Brain microvascular endothelial cell (primary cell): ENCODE data around the gene GRAMD1B.

ENCODE experiments used
- DNase-seq: peaks from one replicate; pipeline ENCODE4 v3.0.0-alpha.2; 2020
- H3K27ac ChIP-seq: fragments of 250-450 bp; sonication (Bioruptor Pico); 2 replicates; pipeline ENCODE4 v1.5.1; 2020; ENCODE audit warnings: mild to moderate bottlenecking, moderate library complexity
- H3K27me3 ChIP-seq: fragments of 250-450 bp; sonication (Bioruptor Pico); replicated peaks from 2 replicates; pipeline ENCODE4 v1.5.1; 2020; ENCODE audit warnings: mild to moderate bottlenecking
- H3K36me3 ChIP-seq: fragments of 250-450 bp; sonication (Bioruptor Pico); replicated peaks from 2 replicates; pipeline ENCODE4 v1.5.1; 2020; ENCODE audit warnings: mild to moderate bottlenecking
- H3K4me3 ChIP-seq: 2 replicates; pipeline ENCODE4 v1.5.1; 2011; ENCODE audit warnings: low read depth, mild to moderate bottlenecking, control low read depth, low read length, moderate library complexity
- in situ Hi-C: cut with HindIII; loops from 2 replicates; pipeline ENCODE4 v1.10.0; 2017; ENCODE audit warnings: low sequenced_read_pairs, low pct_ligation_motif_present
- TF ChIP-seq, protein P1 (sequence below): IDR thresholded peaks from 2 replicates; pipeline ENCODE4 v1.5.1; 2011; ENCODE audit warnings: low read depth, mild to moderate bottlenecking, moderate library complexity, low read length, control low read depth, inconsistent platforms; ENCODE audit errors: missing control alignments

GRAMD1B gene

DNA sequence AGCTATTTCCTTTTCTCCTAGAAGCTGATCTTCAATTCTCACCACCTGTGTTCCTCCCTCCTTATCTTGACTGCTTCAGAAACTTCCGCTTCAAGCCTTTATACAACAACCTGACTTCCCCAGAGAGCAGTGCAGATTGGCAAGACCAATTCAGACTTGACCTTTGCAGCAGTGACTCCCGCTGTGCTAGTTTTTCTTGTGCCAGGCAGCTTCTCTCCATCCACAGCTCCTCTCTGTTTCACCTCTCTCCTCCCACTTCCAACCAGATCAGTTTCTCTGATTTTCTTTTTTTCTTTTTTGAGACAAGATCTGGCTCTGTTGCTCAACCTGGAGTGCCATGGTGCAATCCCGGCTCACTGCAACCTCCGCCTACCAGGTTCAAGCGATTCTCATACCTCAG lies 74.3 kb downstream of the GRAMD1B start:
- Histone ChIP-seq H3K27me3 (no peaks in the 10 kb centered on the region), H3K27ac (no peak overlapping the region), H3K4me3 (no peak overlapping the region), H3K36me3 (no peaks in the 10 kb centered on the region)
- in situ Hi-C loops = no loop called here
- TF ChIP-seq, protein P1, sequence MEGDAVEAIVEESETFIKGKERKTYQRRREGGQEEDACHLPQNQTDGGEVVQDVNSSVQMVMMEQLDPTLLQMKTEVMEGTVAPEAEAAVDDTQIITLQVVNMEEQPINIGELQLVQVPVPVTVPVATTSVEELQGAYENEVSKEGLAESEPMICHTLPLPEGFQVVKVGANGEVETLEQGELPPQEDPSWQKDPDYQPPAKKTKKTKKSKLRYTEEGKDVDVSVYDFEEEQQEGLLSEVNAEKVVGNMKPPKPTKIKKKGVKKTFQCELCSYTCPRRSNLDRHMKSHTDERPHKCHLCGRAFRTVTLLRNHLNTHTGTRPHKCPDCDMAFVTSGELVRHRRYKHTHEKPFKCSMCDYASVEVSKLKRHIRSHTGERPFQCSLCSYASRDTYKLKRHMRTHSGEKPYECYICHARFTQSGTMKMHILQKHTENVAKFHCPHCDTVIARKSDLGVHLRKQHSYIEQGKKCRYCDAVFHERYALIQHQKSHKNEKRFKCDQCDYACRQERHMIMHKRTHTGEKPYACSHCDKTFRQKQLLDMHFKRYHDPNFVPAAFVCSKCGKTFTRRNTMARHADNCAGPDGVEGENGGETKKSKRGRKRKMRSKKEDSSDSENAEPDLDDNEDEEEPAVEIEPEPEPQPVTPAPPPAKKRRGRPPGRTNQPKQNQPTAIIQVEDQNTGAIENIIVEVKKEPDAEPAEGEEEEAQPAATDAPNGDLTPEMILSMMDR = no peak
- no peak for DNase-seq

DNA sequence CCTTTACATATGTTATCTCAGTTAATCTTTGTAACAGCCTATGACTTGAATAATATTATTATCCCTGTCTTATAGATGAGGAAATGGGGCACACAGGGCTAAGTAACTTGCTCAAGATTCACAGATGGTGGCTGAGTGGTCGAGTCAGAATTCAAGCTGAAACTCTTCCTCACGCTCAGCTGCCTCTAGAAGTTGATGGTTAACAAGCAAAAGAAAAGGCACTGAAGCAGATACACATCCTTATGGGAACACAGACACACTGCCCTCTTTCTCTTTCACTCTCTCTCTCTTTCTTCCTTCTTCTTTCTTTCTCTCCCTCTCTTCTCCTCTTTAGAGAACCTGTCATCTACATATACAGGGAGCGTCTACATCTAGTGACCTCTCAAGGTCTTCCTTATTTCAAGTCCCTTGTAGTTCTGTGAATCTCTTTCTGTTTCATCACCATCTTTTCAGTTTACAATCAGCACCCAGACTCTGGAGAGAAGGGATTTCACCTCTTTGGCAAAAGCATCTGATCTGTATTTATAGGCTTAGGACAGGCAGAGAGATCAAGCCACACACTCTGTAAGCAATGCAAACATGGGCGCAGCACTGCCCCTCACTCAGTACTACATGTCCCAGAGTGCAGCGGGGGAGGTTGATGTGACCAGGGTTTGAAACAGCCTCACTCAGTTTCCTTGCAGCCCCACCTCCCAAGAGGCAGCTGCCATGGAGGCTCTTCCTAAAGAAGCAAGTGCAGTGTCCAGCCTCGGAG lies 75.7 kb downstream of the GRAMD1B start:
- in situ Hi-C loops = no loop called here
- TF ChIP-seq, protein P1 = no peak
- no peaks in the 10 kb centered on the region for H3K27me3 ChIP-seq
- no peak overlapping the region for H3K4me3 ChIP-seq
- no peak for DNase-seq
- no peak overlapping the region for H3K27ac ChIP-seq
- no peaks in the 10 kb centered on the region for H3K36me3 ChIP-seq

DNA sequence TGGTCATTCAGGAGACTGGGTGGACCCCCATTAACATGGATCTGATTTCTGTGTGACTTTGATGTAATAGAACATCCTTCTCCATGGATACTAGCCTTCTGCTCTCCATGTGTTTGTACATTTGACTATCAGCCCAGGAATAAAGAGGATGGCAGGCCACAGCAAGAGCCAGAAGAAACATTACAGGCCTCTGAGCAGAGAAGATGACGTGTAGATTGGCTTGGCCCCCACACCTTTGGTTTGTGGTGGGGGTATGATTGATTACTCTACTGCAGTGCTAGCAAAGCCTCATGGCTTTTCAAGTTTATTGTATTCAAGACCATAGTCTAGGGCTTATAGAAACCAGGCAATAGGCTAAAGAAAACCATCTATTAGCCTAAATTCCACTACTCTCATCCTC lies 77.0 kb downstream of the GRAMD1B start:
- Histone ChIP-seq H3K27ac (no peak overlapping the region), H3K4me3 (no peak overlapping the region), H3K36me3 (no peaks in the 10 kb centered on the region), H3K27me3 (no peaks in the 10 kb centered on the region)
- in situ Hi-C loops = no loop called here
- no peak for DNase-seq
- TF ChIP-seq, protein P1 = no peak

GRCh38 chr11:123509737-123510578 lies 79.9 kb downstream of the GRAMD1B start:
- in situ Hi-C loops = no loop called here
- Histone ChIP-seq H3K36me3 (no peaks in the 10 kb centered on the region), H3K4me3 (no peak overlapping the region), H3K27me3 (no peaks in the 10 kb centered on the region), H3K27ac (no peak overlapping the region)
- TF ChIP-seq, protein P1 = no peak
- peak; percentile 70 for DNase-seq

- DNase-seq = no peak
- Histone ChIP-seq H3K4me3 (no peak overlapping the region), H3K27ac (no peak overlapping the region), H3K36me3 (no peaks in the 10 kb centered on the region), H3K27me3 (no peaks in the 10 kb centered on the region)
- in situ Hi-C loops = no loop called here
- TF ChIP-seq, protein P1 = no peak
These were observed 80.5 kb downstream of the GRAMD1B start for GRCh38 chr11:123510579-123510905.
